GM21447 (cell line): Measurements from ENCODE around the gene PSMD1.

Experiments used
- ATAC-seq: cut with Tn5 transposase; IDR thresholded peaks from one replicate; pipeline ENCODE4 v1.9.1; 2021; ENCODE audit not compliant: unreplicated experiment

PSMD1 gene

GRCh38 chr2:231200805-231201474, 144.3 kb downstream of the PSMD1 start:
- ATAC-seq: no peak

GRCh38 chr2:231201475-231201814, 144.8 kb downstream of the PSMD1 start:
- ATAC-seq: no peak

- no peak for ATAC-seq
Measured at GRCh38 chr2:231203087-231203486, 146.4 kb downstream of the PSMD1 start.

GRCh38 chr2:231204146-231204545, 147.5 kb downstream of the PSMD1 start:
- ATAC-seq: no peak

- no peak for ATAC-seq
Measured at GRCh38 chr2:231204581-231204980, 147.9 kb downstream of the PSMD1 start.

- no peak for ATAC-seq
Measured at GRCh38 chr2:231207734-231208133, 151.1 kb downstream of the PSMD1 start.

- no peak for ATAC-seq
Measured at GRCh38 chr2:231210782-231211181, 154.1 kb downstream of the PSMD1 start.

- ATAC-seq: no peak
Measured at GRCh38 chr2:231211486-231211885, 154.8 kb downstream of the PSMD1 start.

- ATAC-seq: no peak
Measured at GRCh38 chr2:231212329-231212845, 155.7 kb downstream of the PSMD1 start.

GRCh38 chr2:231213931-231214642, 157.4 kb downstream of the PSMD1 start:
- no peak for ATAC-seq

GRCh38 chr2:231218366-231218765, 161.7 kb downstream of the PSMD1 start:
- no peak for ATAC-seq

- ATAC-seq: no peak
Measured at GRCh38 chr2:231219289-231219688, 162.6 kb downstream of the PSMD1 start.

GRCh38 chr2:231221761-231222160, 165.1 kb downstream of the PSMD1 start:
- ATAC-seq: no peak
